ENCODE results near the gene ADAM15.

The ADAM15 gene, protein sequence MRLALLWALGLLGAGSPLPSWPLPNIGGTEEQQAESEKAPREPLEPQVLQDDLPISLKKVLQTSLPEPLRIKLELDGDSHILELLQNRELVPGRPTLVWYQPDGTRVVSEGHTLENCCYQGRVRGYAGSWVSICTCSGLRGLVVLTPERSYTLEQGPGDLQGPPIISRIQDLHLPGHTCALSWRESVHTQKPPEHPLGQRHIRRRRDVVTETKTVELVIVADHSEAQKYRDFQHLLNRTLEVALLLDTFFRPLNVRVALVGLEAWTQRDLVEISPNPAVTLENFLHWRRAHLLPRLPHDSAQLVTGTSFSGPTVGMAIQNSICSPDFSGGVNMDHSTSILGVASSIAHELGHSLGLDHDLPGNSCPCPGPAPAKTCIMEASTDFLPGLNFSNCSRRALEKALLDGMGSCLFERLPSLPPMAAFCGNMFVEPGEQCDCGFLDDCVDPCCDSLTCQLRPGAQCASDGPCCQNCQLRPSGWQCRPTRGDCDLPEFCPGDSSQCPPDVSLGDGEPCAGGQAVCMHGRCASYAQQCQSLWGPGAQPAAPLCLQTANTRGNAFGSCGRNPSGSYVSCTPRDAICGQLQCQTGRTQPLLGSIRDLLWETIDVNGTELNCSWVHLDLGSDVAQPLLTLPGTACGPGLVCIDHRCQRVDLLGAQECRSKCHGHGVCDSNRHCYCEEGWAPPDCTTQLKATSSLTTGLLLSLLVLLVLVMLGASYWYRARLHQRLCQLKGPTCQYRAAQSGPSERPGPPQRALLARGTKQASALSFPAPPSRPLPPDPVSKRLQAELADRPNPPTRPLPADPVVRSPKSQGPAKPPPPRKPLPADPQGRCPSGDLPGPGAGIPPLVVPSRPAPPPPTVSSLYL
- total RNA-seq: 29.8 reads per million, percentile 56 among the genes with 10 or more reads in this experiment

DNA sequence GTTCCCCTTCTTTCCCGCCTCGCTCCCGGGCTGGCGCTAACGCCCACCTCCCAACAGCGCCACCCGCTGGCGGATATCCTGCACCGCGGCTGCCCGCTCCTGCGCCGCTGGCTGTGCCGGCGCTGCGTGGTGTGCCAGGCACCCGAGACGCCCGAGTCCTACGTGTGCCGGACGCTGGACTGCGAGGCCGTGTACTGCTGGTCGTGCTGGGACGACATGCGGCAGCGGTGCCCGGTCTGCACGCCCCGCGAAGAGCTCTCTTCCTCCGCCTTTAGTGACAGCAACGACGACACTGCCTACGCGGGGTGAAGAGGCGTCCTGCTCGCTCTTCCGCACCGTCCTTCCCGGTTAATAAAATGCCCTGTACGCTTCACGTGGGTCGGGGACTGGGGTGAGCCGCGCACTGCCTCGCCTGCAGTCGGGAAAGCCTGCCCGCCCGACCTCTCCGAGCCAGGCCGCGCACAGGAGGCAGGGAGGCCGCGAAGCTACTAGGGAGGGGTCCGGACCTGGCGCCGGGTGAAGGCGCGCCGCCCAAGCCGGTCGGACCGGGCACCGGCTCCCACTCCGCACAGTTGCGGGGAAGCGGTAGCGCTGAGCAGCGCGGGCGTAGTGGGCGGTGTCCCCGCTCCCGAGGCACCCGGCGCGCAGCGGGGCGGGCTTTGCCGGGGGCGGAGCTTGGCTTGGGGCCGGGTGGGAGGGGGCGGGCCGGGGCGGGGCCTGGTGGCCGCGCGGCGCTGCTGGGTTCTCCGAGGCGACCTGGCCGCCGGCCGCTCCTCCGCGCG lies at the start of gene ADAM15:
TSS of gene ADAM15 (plus strand) at position 757 of the 782 bp plus-strand sequence. CDS start 71 bp downstream, outside the sequence.
- DNase-seq: peak; percentile 75

DNA sequence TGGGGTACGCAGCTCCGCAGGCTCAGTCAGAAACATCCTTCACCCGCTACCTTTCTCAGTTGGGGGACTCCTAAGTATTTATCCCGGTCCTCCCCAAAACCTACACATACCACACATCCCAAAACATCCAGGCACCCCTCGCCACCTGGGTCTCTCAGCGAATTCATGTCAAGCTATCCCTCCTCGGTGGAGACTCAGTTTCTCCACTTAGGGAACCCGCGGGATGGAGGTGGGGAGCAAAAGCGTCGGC lies 49.8 kb upstream of the ADAM15 start:
- DNase-seq: no peak

DNA sequence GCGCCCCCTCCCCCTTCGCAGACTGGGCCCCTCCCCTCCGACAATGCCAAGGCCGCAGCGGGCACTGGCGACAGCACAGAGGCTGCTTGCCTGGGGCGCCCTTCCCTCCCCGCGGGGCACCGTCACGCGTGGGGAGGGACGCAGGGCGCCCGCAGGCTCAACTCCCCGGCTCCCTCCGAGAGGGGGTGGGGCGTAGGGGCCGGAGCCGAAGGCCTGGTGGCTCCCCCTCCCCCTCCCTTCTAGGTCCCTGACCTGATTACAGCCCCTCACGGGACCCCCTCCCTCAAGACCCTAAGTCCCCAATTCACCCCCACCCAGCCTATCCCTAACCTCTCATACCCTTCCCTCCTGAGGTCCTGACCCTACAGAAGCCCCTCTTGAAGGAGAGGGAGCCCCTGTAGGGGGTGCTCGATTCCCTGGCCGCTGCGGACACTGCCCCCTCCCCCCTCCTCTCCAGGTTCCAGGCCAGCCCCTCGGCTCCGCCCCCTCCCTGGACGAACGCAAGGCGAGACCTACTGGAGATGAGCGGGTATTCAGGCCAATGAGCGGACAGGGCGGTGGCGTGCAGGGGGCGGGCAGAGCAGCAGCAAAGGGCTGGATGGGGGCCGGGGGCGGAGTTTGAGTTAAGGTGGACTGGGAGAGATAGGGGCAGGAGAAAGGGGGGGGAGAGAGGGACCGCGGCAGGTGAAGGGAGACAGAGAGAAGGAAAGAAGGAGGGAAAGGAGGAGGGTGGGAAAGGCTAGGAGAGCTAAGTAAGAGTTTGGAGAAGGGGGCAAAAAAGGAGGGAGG lies 49.2 kb upstream of the ADAM15 start:
- peak; percentile 97 for DNase-seq

GRCh38 chr1:155002464-155003226 lies 48.5 kb upstream of the ADAM15 start, which contains the start of gene ZBTB7B:
Gene ZBTB7B (plus strand): TSS chr1:155002802. CDS start chr1:155014661, 11,859 bp downstream.
- DNase-seq: no peak

DNA sequence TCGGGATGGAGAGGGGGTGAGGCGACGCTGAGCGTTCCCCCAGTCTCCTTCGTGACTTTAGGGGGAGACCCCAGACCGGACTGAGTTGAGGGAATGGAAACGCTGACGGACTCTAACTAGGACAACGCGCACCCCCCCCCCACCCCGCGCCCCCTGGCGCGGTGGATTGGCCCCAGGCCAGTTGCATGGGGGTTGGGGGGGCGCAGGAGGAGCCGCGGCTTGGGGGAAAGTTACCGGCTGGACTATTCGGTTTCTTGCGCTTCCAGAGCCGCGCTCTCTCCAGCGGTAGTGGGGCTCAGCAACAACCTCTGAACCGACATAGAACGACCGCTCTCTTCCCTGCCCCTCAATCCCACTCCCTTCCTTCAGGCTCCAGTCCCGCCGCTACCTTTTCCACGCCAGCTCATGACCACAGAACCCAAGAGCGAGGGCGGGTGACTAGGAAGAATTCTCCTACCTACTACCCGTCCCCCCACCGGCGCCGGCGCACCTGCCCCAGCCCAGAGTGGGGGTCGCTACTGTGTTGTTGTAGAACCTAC lies 47.8 kb upstream of the ADAM15 start:
- no peak for DNase-seq

DNA sequence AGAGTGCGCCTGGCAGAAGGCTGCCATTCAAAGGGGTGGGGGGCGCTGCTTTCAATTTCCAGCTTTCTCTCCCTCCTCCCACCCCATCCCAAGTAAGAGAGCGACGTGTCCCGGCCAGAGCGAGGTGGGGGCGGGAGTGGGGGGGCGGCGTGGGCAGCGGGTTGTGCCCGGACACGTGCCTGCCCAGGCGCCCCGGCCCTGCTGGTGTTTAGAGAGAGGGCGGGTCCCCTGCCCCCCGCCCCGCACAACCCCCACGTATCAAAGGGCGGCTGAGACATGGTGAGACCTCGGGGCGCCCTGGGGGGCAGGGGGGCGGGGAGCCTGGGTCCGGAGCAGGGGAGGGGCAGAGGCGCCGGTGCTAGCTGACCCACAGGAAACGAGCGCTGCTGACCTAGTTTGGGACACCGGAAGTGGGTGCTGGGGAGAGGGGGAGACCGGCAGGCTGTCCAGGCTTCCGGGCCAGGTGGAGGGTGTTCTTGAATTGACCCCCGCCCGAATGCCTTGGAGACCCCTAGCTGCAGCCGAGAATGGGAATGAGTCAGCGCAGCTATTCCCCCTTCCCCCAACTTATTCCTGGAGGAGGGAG lies 47.3 kb upstream of the ADAM15 start:
- no peak for DNase-seq

DNA sequence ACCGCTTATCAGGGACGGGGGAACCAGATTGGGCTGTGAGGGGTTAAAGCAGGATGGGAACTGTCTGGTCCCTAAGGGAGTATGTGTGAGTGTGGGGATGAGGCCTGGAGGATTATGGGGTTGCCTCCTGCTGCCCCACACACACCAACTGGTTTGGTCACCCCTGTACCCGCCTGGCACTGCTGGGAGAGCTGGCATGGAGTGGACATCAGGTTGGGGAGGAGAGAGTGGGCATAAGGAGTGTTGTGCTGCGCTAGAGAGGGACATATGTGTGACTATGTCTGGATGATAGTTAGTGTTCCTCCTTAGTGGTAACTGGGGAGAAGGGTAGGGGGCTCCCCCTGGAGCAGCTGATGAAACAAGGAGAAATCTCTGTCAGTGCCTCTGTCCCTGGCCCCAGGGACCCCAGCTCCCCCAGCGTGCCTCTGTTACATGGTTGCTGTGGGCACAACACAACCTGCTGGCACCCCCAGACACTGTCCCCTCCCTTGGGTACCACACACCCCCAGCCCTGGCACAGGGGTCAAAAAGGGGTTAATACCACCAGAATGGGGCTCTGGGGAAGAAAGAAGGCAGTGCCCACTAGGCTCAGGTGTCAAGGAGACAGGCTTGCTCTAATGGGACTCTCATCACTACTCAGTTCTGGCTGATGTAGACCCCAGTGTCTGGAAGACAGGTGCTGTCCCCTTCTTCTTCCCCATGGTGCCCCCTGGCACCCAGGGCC lies 46.6 kb upstream of the ADAM15 start:
- DNase-seq: no peak

- no peak for DNase-seq
These were observed 45.8 kb upstream of the ADAM15 start for GRCh38 chr1:155005076-155006011.

- no peak for DNase-seq
These were observed 44.5 kb upstream of the ADAM15 start for GRCh38 chr1:155006601-155007101.

DNA sequence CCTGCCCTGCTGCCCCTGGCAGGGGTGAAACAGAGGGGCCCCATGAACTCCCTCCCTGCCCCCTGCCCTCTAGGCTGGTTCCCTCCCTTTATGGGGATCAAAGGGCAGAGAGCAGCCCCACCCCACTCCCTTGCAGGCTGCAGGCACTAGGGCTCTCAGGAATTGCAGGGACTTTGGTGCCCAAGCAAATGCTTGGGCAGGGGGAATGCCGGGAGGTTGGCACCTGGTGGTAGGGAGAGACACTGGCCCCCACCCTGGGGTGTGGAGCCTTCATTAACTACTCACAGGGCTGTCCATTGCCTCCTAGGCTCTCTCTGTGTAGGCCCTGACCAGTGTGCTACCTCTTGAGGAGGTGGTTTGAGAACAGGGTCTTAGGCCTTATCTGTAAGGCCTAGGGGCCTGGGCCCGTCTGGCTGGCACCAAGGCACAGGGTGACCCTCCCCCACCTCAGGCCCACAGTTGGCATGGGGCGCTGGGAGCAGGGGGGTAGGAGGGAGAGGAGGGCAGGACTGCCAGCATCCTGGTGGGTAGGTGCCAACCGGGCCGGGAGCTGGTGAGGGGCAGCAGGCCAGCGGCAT lies 43.8 kb upstream of the ADAM15 start:
- DNase-seq: no peak

GRCh38 chr1:155008015-155008941 lies 42.8 kb upstream of the ADAM15 start:
- no peak for DNase-seq

DNA sequence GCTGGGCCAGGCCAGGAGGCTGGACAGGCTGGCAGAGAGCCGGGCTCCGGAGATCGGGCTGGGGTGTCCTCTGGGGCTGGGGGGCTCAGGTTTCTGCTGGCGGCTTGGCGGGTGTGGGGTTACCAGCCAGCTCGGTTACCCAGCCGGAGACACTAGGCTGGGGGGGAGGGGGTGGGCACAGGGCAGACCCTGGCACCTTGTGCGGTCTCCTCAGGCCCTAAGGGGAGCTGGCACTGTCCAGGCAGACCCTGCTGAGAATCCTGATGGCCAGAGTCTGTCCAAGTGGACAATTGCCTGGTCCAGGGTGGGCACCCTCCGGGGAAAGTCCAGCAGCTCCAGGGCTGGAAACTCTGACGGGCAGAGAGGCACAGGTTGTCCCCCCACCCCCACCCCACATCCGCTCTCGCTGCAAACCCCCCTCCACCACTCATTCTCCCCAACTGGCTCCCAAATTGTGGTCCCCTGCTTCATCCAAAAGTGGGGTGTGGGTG lies 41.9 kb upstream of the ADAM15 start:
- no peak for DNase-seq

DNA sequence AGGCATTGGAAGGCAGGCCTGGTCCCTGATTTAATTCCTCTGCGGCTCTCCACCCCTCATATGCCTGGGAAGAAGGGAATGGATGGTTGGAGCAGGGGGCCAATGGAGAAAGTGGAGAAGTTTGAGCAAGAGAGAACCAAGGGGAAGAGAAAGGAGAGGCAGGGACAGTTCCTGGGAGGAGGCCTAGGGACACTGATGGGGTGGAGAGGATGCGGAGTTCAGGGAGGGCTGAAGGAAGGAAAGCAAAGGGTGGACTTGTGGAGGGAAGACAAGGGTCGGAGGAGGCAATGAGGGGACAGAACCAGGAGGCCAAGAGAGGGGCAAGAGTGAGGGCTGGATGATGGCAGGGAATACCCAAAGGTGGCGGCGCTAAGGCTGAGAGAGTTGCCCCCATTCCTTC lies 41.4 kb upstream of the ADAM15 start:
- no peak for DNase-seq

DNA sequence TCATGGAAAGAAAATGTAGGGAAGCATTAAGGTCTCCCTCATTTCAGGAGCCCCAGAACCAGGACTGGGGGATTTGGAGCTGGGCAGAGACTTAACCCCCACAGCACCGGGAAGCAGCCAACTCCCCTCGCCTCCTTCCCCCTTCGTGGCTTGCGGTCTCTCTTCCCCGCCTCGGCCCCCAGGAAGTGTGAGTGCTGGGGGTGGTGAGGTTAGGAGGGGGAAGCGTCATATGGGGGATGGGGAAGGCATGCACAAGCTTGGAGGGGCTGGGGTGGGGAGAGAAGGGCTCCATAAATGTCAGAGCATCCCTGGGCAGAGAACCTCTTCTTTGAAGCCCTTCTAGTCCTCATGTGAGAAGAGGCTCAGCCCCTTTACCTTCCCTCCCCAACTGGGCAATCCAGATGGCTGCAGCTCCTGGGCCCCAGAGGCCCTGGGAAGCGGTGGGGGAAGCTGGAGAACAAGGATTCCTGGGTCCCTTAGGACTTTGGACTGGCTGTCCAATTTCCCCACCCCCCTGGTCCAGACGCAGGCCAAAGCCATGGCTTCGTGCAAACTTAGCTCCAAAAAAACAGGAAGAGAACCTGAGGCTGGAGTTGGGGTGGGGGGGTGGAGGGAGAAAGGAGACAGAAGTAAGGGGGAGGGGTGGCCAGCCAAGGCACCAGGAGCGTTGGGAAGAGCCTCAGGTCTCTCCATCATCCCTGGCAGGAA lies 40.8 kb upstream of the ADAM15 start:
- no peak for DNase-seq

GRCh38 chr1:155011004-155011416 lies 40.1 kb upstream of the ADAM15 start:
- DNase-seq: no peak

GRCh38 chr1:155011437-155012025 lies 39.6 kb upstream of the ADAM15 start:
- DNase-seq: no peak
